SK-N-SH (cell line): ENCODE measurements around the gene HLA-DPB1. TPM values are rescaled to one million over a fixed set of nuclear protein-coding genes. Genes with fewer than 3 reads are reported as not detected.

Source experiments
- CTCF ChIA-PET: fragments of 300-600, 350-600 bp; formaldehyde crosslinking; extraction: SDS; loops from one replicate; lab custom pipeline; 2021; lab: Yijun Ruan, JAX
- POLR2A ChIA-PET: fragments of 350-600 bp; sonication (Branson Sonifier 250); formaldehyde crosslinking; extraction: SDS; loops from one replicate; lab custom pipeline; 2020; ENCODE audit warnings: antibody characterized with exemption, inconsistent platforms; lab: Yijun Ruan, JAX
- DNase-seq: peaks from one replicate; pipeline ENCODE4 v3.0.0; 2012
- H2AFZ ChIP-seq: fragments of 200-600 bp; sonication (generic); 2 replicates; pipeline ENCODE4 v1.8.1; 2016; ENCODE audit warnings: antibody characterized with exemption, mild to moderate bottlenecking, low read depth
- H3F3A ChIP-seq: fragments of 200-600 bp; sonication (generic); replicated peaks from 2 replicates; pipeline ENCODE3; 2016; ENCODE audit warnings: antibody characterized with exemption, mild to moderate bottlenecking; ENCODE audit not compliant: insufficient read depth
- H3K27ac ChIP-seq, 2 experiments: fragments of 200-500 bp in 1 of 2; fragments of 200-600 bp in 1 of 2; sonication (Bioruptor generic) in 1 of 2; sonication (generic), shearing (Covaris generic) in 1 of 2; 2 replicates each; pipeline versions ENCODE4 v1.5.1 to v1.6.1; 2014 to 2016; ENCODE audit warnings: low read depth in 2 of 2, inconsistent platforms in 1 of 2, low read length in 1 of 2, mild to moderate bottlenecking in 1 of 2, mixed read lengths in 1 of 2
- H3K27me3 ChIP-seq: fragments of 200-600 bp; sonication (generic), shearing (Covaris generic); 2 replicates; pipeline ENCODE4 v1.6.1; 2016; ENCODE audit warnings: mixed run types; ENCODE audit not compliant: insufficient read depth
- H3K36me3 ChIP-seq, 2 experiments: fragments of 200-500 bp in 1 of 2; fragments of 200-600 bp in 1 of 2; sonication (Bioruptor generic) in 1 of 2; sonication (generic) in 1 of 2; replicated peaks in 1 of 2; 2 replicates each; pipeline versions ENCODE3 to v1.5.1; 2014 to 2016; ENCODE audit warnings: low read length in 1 of 2, mild to moderate bottlenecking in 1 of 2; ENCODE audit not compliant: insufficient read depth in 2 of 2, control insufficient read depth in 1 of 2
- H3K4me1 ChIP-seq, 2 experiments: fragments of 200-500 bp in 1 of 2; fragments of 200-600 bp in 1 of 2; sonication (Bioruptor generic) in 1 of 2; sonication (generic), shearing (Covaris generic) in 1 of 2; 2 replicates each; pipeline versions ENCODE4 v1.5.1 to v1.6.1; 2014 to 2016; ENCODE audit warnings: low read depth in 1 of 2, low read length in 1 of 2, mixed run types in 1 of 2; ENCODE audit not compliant: insufficient read depth in 2 of 2, control insufficient read depth in 1 of 2
- H3K4me2 ChIP-seq: fragments of 200-600 bp; sonication (generic), shearing (Covaris generic); 2 replicates; pipeline ENCODE4 v1.6.1; 2017; ENCODE audit warnings: mixed run types
- H3K4me3 ChIP-seq, 2 experiments: fragments of 200-500 bp in 1 of 2; fragments of 200-600 bp in 1 of 2; sonication (Bioruptor generic) in 1 of 2; sonication (generic), shearing (Covaris generic) in 1 of 2; 2 replicates each; pipeline versions ENCODE4 v1.5.1 to v1.8.1; 2014 to 2016; ENCODE audit warnings: low read depth in 2 of 2, inconsistent platforms in 1 of 2, low read length in 1 of 2, mild to moderate bottlenecking in 1 of 2, mixed read lengths in 1 of 2, moderate library complexity in 1 of 2
- H3K79me2 ChIP-seq: fragments of 200-600 bp; sonication (generic); 2 replicates; pipeline ENCODE4 v1.8.1; 2017; ENCODE audit warnings: mild to moderate bottlenecking; ENCODE audit not compliant: insufficient read depth
- H3K9ac ChIP-seq: fragments of 200-600 bp; sonication (generic); 2 replicates; pipeline ENCODE4 v1.6.1; 2017; ENCODE audit warnings: mixed run types
- H3K9me2 ChIP-seq: fragments of 200-600 bp; sonication (generic); 2 replicates; pipeline ENCODE4 v1.6.1; 2017; ENCODE audit warnings: mixed run types
- H3K9me3 ChIP-seq: fragments of 200-600 bp; sonication (generic); 2 replicates; pipeline ENCODE4 v1.6.1; 2017; ENCODE audit warnings: mixed run types, mild to moderate bottlenecking, moderate library complexity
- H4K20me1 ChIP-seq: fragments of 200-600 bp; sonication (generic); 2 replicates; pipeline ENCODE4 v1.6.1; 2017; ENCODE audit warnings: mild to moderate bottlenecking, mixed run types; ENCODE audit not compliant: insufficient read depth
- EP300 ChIP-seq, 2 experiments: IDR thresholded peaks; 2 replicates each; pipeline versions ENCODE4 v1.4.0 to v1.6.1; 2012; ENCODE audit warnings: borderline replicate concordance in 1 of 2, low read depth in 1 of 2, low read length in 1 of 2
- EZH2phosphoT487 ChIP-seq: fragments of 200-600 bp; sonication (generic); IDR thresholded peaks from 2 replicates; pipeline ENCODE4 v1.6.1; 2017; ENCODE audit warnings: low read depth, mixed run types, mild to moderate bottlenecking, antibody characterized with exemption, moderate library complexity, borderline replicate concordance
- NRF1 ChIP-seq: IDR thresholded peaks from 2 replicates; pipeline ENCODE4 v1.6.1; 2012; ENCODE audit warnings: low read depth, mild to moderate bottlenecking, low read length
- PBX3 ChIP-seq: IDR thresholded peaks from 2 replicates; pipeline ENCODE4; 2012
- RAD21 ChIP-seq: IDR thresholded peaks from 2 replicates; pipeline ENCODE4 v1.6.1; 2012; ENCODE audit warnings: mild to moderate bottlenecking, low read length
- REST ChIP-seq: IDR thresholded peaks from 2 replicates; pipeline ENCODE4 v1.6.1; 2012; ENCODE audit warnings: mild to moderate bottlenecking, low read depth, low read length, moderate library complexity
- SMC3 ChIP-seq: IDR thresholded peaks from 2 replicates; pipeline ENCODE4 v1.6.1; 2012; ENCODE audit warnings: low read depth, low read length, improper control_type of control experiment
- TAF1 ChIP-seq: IDR thresholded peaks from 2 replicates; pipeline ENCODE4 v1.6.1; 2012; ENCODE audit warnings: low read depth, mild to moderate bottlenecking, low read length, moderate library complexity, borderline replicate concordance
- YY1 ChIP-seq: IDR thresholded peaks from 2 replicates; pipeline ENCODE4 v1.4.0; 2012; ENCODE audit warnings: low read depth, mild to moderate bottlenecking
- WGBS: methylation state at CpG from one replicate; pipeline ENCODE4 v1.1.6; 2017; ENCODE audit warnings: low lambda C conversion rate; 5-methylcytosine and 5-hydroxymethylcytosine counted together
- polyA plus RNA-seq, 3 experiments: library from polyadenylated mRNA; depleted of rRNA; stranded (reverse); fragments of >200 nt; gene quantifications; 2 replicates each; pipeline ENCODE4 v1.2.3, GENCODE V29; 2012
- TF ChIP-seq, protein P1 (sequence below): fragments of 200-600 bp; sonication (generic); IDR thresholded peaks from 2 replicates; pipeline ENCODE4 v1.6.1; 2017; ENCODE audit warnings: antibody characterized with exemption, mild to moderate bottlenecking, moderate library complexity
- TF ChIP-seq, protein P2 (sequence below): IDR thresholded peaks from 2 replicates; pipeline ENCODE4 v1.4.0; 2012; ENCODE audit warnings: low read depth, borderline replicate concordance

The HLA-DPB1 gene
- polyA plus RNA-seq, 1 of the 3 experiments (the other 2 are of a cell fraction) = 2.0 TPM

DNA sequence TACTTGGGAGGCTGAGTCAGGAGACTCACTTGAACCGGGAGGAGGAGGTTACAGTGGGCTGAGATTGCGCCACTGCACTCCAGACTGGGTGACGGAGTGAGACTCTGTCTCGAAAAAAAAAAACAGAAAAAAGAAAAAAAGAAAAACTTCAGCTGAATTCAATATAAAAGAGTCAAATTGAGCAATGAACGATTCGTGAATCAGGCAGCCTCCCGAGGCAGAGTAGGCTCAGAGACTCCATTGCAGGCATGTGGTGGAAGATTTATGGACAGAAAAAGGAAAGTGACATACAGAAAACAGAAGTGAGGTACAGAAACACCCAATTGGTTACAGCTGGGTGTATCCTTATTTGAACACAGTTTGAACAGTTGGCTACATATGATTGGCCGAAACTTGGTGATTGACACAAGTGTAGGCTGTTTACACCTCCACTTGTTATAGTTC, 56.3 kb downstream of the HLA-DPB1 start (continued):
- TF ChIP-seq, protein P1, sequence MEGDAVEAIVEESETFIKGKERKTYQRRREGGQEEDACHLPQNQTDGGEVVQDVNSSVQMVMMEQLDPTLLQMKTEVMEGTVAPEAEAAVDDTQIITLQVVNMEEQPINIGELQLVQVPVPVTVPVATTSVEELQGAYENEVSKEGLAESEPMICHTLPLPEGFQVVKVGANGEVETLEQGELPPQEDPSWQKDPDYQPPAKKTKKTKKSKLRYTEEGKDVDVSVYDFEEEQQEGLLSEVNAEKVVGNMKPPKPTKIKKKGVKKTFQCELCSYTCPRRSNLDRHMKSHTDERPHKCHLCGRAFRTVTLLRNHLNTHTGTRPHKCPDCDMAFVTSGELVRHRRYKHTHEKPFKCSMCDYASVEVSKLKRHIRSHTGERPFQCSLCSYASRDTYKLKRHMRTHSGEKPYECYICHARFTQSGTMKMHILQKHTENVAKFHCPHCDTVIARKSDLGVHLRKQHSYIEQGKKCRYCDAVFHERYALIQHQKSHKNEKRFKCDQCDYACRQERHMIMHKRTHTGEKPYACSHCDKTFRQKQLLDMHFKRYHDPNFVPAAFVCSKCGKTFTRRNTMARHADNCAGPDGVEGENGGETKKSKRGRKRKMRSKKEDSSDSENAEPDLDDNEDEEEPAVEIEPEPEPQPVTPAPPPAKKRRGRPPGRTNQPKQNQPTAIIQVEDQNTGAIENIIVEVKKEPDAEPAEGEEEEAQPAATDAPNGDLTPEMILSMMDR = no peak

DNA sequence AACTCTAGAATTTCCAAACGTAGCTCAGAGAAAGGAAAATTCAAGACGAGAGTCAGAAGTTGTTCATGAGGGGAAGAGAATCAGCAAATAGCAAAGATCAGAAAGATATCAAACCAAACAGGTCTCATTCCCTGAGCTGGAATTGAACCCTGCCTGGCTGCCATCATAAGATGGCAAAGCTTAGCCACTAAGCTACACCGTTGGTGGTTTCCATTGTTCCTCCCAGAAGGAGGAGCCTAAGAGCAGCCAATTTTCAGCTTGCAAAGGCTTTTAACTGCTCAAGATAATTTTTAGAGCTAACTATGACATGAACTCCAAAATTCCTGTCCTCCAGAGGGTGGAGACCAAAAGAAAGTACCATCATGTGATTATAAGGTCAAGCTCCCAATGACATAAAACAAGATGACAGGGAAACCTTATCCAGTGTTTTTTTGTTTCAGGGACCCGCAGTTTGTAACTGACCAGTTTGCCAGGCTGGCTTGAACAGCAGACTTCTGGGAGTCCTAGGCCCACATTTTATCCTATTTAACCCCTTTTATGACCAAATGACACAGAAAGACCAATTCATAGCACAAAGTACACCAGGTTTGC, 60.6 kb downstream of the HLA-DPB1 start:
- no peaks in the 10 kb centered on the region for H4K20me1 ChIP-seq
- POLR2A ChIA-PET = no interaction called here

More for the DNA sequence above, 60.6 kb downstream of the HLA-DPB1 start:
- H3K9me2 ChIP-seq = no peaks in the 10 kb centered on the region
- no peak overlapping the region for H3K9ac ChIP-seq
- no peak overlapping the region for H3K4me2 ChIP-seq
- peaks cover 63% of the 10 kb centered on the region for H3K27me3 ChIP-seq
- no peak for TF ChIP-seq PBX3
- no peak for TF ChIP-seq TAF1
- TF ChIP-seq SMC3 = no peak
- TF ChIP-seq EZH2phosphoT487 = no peak
- no peak for TF ChIP-seq RAD21
- TF ChIP-seq YY1 = no peak
- TF ChIP-seq REST = no peak
- no peak for TF ChIP-seq NRF1
- TF ChIP-seq, protein P2, sequence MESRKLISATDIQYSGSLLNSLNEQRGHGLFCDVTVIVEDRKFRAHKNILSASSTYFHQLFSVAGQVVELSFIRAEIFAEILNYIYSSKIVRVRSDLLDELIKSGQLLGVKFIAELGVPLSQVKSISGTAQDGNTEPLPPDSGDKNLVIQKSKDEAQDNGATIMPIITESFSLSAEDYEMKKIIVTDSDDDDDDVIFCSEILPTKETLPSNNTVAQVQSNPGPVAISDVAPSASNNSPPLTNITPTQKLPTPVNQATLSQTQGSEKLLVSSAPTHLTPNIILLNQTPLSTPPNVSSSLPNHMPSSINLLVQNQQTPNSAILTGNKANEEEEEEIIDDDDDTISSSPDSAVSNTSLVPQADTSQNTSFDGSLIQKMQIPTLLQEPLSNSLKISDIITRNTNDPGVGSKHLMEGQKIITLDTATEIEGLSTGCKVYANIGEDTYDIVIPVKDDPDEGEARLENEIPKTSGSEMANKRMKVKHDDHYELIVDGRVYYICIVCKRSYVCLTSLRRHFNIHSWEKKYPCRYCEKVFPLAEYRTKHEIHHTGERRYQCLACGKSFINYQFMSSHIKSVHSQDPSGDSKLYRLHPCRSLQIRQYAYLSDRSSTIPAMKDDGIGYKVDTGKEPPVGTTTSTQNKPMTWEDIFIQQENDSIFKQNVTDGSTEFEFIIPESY = no peak
- TF ChIP-seq EP300 (IDR thresholded peaks at IDR 0.05; ENCODE audit: borderline replicate concordance in 1 of 2, low read depth in 1 of 2, low read length in 1 of 2) = no peak
- no peak overlapping the region for H3K4me3 ChIP-seq
- no peaks in the 10 kb centered on the region for H3K79me2 ChIP-seq
- no peaks in the 10 kb centered on the region for H3K4me1 ChIP-seq
- no peak overlapping the region for H2AFZ ChIP-seq
- H3K9me3 ChIP-seq = no peaks in the 10 kb centered on the region
- H3K27ac ChIP-seq = no peak overlapping the region
- 20% methylated on average over 4 of the region's 4 CpGs for WGBS
- no peak for DNase-seq
- CTCF ChIA-PET = interaction anchor here (1.6 to 5.4 kb wide), 5 partner anchors 11 to 122 kb away, joined by 5 to 35 read pairs (median 20); no protein-coding TSS in a partner anchor
- no peaks in the 10 kb centered on the region for H3K36me3 ChIP-seq
- H3F3A ChIP-seq = no peaks in the 10 kb centered on the region

Other genes with a start within 250 kb of the HLA-DPB1 start
- 14.0 and 19.9 TPM in 2 replicates for gene TAP2, start 237.3 kb upstream of the HLA-DPB1 start, polyA plus RNA-seq (2012; rRNA removed)
- gene PSMB8, start 231.9 kb upstream of the HLA-DPB1 start, polyA plus RNA-seq (2012; rRNA removed) = 52.8 and 55.7 TPM in 2 replicates
- gene TAP1, start 222.3 kb upstream of the HLA-DPB1 start, polyA plus RNA-seq (2012; rRNA removed) = 31.1 and 35.7 TPM in 2 replicates
- 52.4 and 83.7 TPM in 2 replicates for gene PSMB9, start 221.8 kb upstream of the HLA-DPB1 start, polyA plus RNA-seq (2012; rRNA removed)
- gene HLA-DMB, start 135.0 kb upstream of the HLA-DPB1 start, polyA plus RNA-seq (2012; rRNA removed) = 0.10 TPM in 1 of 2 replicates, not detected in the other
- gene HLA-DMA, start 122.9 kb upstream of the HLA-DPB1 start, polyA plus RNA-seq (2012; rRNA removed) = 1.2 and 1.5 TPM in 2 replicates
- 104 and 116 TPM in 2 replicates for gene BRD2, start 107.4 kb upstream of the HLA-DPB1 start, polyA plus RNA-seq (2012; rRNA removed)
- not detected in 2 replicates for gene HLA-DOA, start 66.4 kb upstream of the HLA-DPB1 start, polyA plus RNA-seq (2012; rRNA removed)
- 1.6 and 1.9 TPM in 2 replicates for gene HLA-DPA1, start 2.3 kb upstream of the HLA-DPB1 start, polyA plus RNA-seq (2012; rRNA removed)
- 0.99 and 1.1 TPM in 2 replicates for gene COL11A2, start 116.5 kb downstream of the HLA-DPB1 start, polyA plus RNA-seq (2012; rRNA removed)
- 45.8 and 61.0 TPM in 2 replicates for gene RXRB, start 124.7 kb downstream of the HLA-DPB1 start, polyA plus RNA-seq (2012; rRNA removed)
- gene SLC39A7, start 124.9 kb downstream of the HLA-DPB1 start, polyA plus RNA-seq (2012; rRNA removed) = 129 and 138 TPM in 2 replicates
- 33.5 and 37.5 TPM in 2 replicates for gene HSD17B8, start 128.7 kb downstream of the HLA-DPB1 start, polyA plus RNA-seq (2012; rRNA removed)
- gene RING1, start 132.5 kb downstream of the HLA-DPB1 start, polyA plus RNA-seq (2012; rRNA removed) = 55.1 and 61.3 TPM in 2 replicates
- gene VPS52, start 195.9 kb downstream of the HLA-DPB1 start, polyA plus RNA-seq (2012; rRNA removed) = 74.0 and 90.7 TPM in 2 replicates
- 12,112 and 13,423 TPM in 2 replicates for gene RPS18, start 196.1 kb downstream of the HLA-DPB1 start, polyA plus RNA-seq (2012; rRNA removed)
- 0.55 and 0.56 TPM in 2 replicates for gene B3GALT4, start 201.1 kb downstream of the HLA-DPB1 start, polyA plus RNA-seq (2012; rRNA removed)
- gene WDR46, start 213.2 kb downstream of the HLA-DPB1 start, polyA plus RNA-seq (2012; rRNA removed) = 153 and 172 TPM in 2 replicates
- 182 and 213 TPM in 2 replicates for gene PFDN6, start 213.6 kb downstream of the HLA-DPB1 start, polyA plus RNA-seq (2012; rRNA removed)
- gene RGL2, start 223.0 kb downstream of the HLA-DPB1 start, polyA plus RNA-seq (2012; rRNA removed) = 59.4 and 71.2 TPM in 2 replicates
- 27.9 and 44.5 TPM in 2 replicates for gene TAPBP, start 238.1 kb downstream of the HLA-DPB1 start, polyA plus RNA-seq (2012; rRNA removed)
- gene ZBTB22, start 241.8 kb downstream of the HLA-DPB1 start, polyA plus RNA-seq (2012; rRNA removed) = 19.5 and 22.2 TPM in 2 replicates
- gene DAXX, start 247.0 kb downstream of the HLA-DPB1 start, polyA plus RNA-seq (2012; rRNA removed) = 46.9 and 51.4 TPM in 2 replicates